ENCODE data around the gene CDC14A.
A peak's percentile ranks its signal among the peaks of the same experiment; 100 is the strongest.

The CDC14A gene

DNA sequence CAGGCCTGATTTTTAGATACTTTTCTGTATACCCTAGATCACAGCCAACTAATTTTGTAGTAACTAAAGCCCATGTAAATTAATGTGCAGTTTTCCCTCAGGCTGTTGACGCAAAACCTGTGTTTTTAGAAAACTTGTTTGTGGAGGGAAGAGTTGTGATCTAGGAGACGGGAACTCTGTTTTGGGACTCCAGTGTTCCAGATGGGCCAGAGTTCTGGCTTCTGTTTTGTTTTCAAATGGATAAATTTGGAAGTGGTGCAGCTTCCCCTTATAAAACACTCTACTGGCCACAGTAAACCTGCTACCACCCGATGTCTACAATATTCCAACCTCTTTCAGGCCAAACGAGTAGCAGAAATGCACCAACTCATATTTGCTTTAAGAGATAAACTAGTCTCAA is 172.0 kb downstream of the CDC14A start:
- no peak for TF ChIP-seq GATA3 (IDR thresholded peaks at IDR 0.05; ENCODE audit: low read depth, low read length)
- TF ChIP-seq GATA2 (IDR thresholded peaks at IDR 0.05; ENCODE audit: low read depth, low read length), result no peak

- no peak for TF ChIP-seq GATA3 (IDR thresholded peaks at IDR 0.05; ENCODE audit: low read depth, low read length)
Observed at GRCh38 chr1:100526894-100527293, 174.6 kb downstream of the CDC14A start.

- TF ChIP-seq GATA3 (IDR thresholded peaks at IDR 0.05; ENCODE audit: low read depth, low read length), result no peak
- TF ChIP-seq GATA2 (IDR thresholded peaks at IDR 0.05; ENCODE audit: low read depth, low read length), result no peak
Observed at GRCh38 chr1:100528871-100529270, 176.6 kb downstream of the CDC14A start.

DNA sequence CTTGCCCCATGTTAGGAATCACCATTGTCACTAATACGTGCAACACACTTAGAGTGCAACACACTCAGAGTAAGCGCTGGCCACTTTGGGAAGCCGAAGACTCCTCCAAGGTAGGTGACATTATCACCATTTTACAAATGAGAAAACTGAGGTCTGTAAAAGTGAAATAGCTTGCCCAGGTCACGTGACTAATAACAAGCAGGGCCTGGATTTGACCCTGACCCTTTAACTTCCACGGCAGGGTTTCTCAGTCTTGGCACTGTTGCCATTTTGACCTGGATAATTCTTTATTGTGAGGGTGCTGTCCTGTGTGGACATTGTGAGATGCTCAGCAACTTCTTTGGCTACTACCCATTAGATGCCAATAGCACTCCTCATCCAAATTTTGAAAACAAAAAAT is 177.8 kb downstream of the CDC14A start:
- TF ChIP-seq GATA2 (IDR thresholded peaks at IDR 0.05; ENCODE audit: low read depth, low read length) (no peak), GATA3 (IDR thresholded peaks at IDR 0.05; ENCODE audit: low read depth, low read length) (no peak)

DNA sequence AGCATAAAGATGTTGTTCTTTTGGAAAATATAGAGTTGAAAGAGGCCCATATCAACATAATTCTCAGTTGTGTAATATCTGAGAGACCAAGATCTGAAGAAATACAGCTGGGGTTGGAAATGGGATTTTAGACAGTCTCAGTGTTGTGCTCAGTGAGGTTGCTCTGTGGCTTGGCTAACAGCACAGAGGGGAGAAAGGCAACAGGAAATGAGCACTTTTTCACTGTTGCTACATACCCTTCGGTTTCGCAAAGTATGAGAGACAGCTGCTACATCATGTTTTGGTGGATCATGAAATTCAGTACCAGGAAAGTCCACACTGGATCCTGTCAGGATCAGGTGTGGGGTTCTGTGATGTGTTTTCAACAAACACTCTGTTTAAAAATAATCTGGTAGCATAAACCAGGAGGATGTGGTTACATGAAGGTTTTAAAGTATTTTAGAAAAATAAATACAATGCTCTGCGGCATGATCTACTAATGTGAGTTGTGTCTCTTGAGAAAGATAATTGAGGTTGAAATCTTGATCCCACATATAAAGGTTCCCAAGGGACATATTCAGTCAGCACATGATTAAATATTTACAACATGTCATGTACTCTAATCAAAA is 178.7 kb downstream of the CDC14A start:
- no peak for TF ChIP-seq GATA2 (IDR thresholded peaks at IDR 0.05; ENCODE audit: low read depth, low read length)

- TF ChIP-seq GATA2 (IDR thresholded peaks at IDR 0.05; ENCODE audit: low read depth, low read length) (no peak), GATA3 (IDR thresholded peaks at IDR 0.05; ENCODE audit: low read depth, low read length) (no peak)
Observed at GRCh38 chr1:100532645-100533044, 180.3 kb downstream of the CDC14A start.

DNA sequence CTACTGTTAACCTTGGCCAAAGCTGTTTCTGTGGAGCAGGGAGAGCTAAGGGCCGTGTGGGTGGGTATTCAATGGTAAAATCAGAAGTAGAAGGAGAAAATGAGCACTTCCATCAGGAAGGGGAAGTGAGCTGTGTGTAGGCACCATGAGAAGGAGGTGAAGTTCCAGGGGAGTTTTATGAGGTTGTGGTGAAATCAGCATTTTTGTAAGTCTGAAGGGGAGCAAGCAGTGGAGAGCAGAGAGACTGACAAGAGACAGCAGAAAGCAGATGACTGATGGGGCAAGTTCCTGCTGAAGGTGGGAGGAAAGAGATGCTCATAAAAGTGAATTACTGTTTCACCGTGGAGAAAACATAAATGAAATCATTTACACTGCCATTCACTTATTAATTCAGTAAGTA is 183.0 kb downstream of the CDC14A start:
- TF ChIP-seq GATA3 (IDR thresholded peaks at IDR 0.05; ENCODE audit: low read depth, low read length) (no peak), GATA2 (IDR thresholded peaks at IDR 0.05; ENCODE audit: low read depth, low read length) (no peak)

DNA sequence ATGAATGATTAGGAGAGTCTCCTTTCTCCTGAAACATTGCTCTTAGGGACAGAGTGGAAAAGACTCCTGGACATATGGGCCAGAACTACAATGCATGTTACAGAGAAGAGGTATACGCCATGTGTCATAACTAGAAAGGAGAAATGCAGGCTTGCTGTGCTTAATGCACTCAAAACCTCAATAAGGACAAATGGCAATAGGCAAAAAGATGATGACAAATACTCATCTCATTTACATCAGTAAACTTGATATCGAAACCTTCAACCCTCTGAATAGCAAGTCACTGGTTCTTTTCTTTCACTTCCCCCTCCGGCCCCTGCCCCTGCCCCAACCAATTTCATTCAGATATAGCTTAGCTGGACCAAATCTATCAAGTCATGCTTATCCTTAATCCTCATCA is 183.7 kb downstream of the CDC14A start:
- no peak for TF ChIP-seq GATA3 (IDR thresholded peaks at IDR 0.05; ENCODE audit: low read depth, low read length)
- TF ChIP-seq GATA2 (IDR thresholded peaks at IDR 0.05; ENCODE audit: low read depth, low read length), result no peak

DNA sequence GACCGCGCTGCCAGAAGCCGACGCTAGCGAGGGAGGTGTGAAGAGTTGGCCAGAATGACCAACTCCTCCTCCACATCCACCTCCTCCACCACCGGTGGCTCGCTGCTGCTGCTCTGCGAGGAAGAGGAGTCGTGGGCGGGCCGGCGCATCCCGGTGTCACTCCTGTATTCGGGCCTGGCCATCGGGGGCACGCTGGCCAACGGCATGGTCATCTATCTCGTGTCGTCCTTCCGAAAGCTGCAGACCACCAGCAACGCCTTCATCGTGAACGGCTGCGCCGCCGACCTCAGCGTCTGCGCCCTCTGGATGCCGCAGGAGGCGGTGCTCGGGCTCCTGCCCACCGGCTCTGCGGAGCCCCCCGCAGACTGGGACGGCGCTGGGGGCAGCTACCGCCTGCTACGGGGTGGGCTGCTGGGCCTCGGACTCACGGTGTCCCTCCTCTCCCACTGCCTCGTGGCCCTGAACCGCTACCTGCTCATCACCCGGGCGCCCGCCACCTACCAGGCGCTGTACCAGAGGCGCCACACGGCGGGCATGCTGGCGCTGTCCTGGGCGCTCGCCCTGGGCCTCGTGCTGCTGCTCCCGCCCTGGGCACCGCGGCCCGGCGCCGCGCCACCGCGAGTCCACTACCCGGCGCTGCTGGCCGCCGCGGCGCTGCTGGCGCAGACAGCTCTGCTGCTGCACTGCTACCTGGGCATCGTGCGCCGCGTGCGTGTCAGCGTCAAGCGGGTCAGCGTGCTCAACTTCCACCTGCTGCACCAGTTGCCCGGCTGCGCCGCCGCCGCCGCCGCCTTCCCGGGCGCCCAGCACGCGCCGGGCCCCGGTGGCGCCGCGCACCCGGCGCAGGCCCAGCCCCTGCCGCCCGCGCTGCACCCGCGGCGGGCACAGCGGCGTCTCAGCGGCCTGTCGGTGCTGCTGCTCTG is 186.9 kb downstream of the CDC14A start:
- no peak for TF ChIP-seq GATA3 (IDR thresholded peaks at IDR 0.05; ENCODE audit: low read depth, low read length)
- TF ChIP-seq GATA2 (IDR thresholded peaks at IDR 0.05; ENCODE audit: low read depth, low read length), result no peak

GRCh38 chr1:100539836-100540536 is 187.7 kb downstream of the CDC14A start:
- no peak for TF ChIP-seq GATA2 (IDR thresholded peaks at IDR 0.05; ENCODE audit: low read depth, low read length)
- TF ChIP-seq GATA3 (IDR thresholded peaks at IDR 0.05; ENCODE audit: low read depth, low read length), result no peak

GRCh38 chr1:100542285-100542684 is 190.0 kb downstream of the CDC14A start:
- peak; percentile 77; the same call in 1 of the 2 replicates for TF ChIP-seq GATA2 (IDR thresholded peaks at IDR 0.05; ENCODE audit: low read depth, low read length)
- TF ChIP-seq GATA3 (IDR thresholded peaks at IDR 0.05; ENCODE audit: low read depth, low read length), result peak; percentile 80

GRCh38 chr1:100543640-100544039 is 191.3 kb downstream of the CDC14A start:
- no peak for TF ChIP-seq GATA2 (IDR thresholded peaks at IDR 0.05; ENCODE audit: low read depth, low read length)
- no peak for TF ChIP-seq GATA3 (IDR thresholded peaks at IDR 0.05; ENCODE audit: low read depth, low read length)

- TF ChIP-seq GATA3 (IDR thresholded peaks at IDR 0.05; ENCODE audit: low read depth, low read length), result no peak
- no peak for TF ChIP-seq GATA2 (IDR thresholded peaks at IDR 0.05; ENCODE audit: low read depth, low read length)
Observed at GRCh38 chr1:100544791-100545190, 192.5 kb downstream of the CDC14A start.

- TF ChIP-seq GATA3 (IDR thresholded peaks at IDR 0.05; ENCODE audit: low read depth, low read length), result no peak
- no peak for TF ChIP-seq GATA2 (IDR thresholded peaks at IDR 0.05; ENCODE audit: low read depth, low read length)
Observed at GRCh38 chr1:100545855-100546254, 193.5 kb downstream of the CDC14A start.

Measured in SH-SY5Y (cell line).